GM04504 (cell line): ENCODE results near the gene TBRG4.

Experiments
- DNase-seq: peaks from one replicate; pipeline ENCODE4 v3.0.0-alpha.2; 2012; ENCODE audit warnings: low read depth

Gene TBRG4

GRCh38 chr7:45143616-45144015, 32.1 kb upstream of the TBRG4 start:
- no peak for DNase-seq

- no peak for DNase-seq
Observed at GRCh38 chr7:45140827-45141226, 29.3 kb upstream of the TBRG4 start.

GRCh38 chr7:45138433-45139267, 27.2 kb upstream of the TBRG4 start:
- DNase-seq: no peak

GRCh38 chr7:45136106-45137060, 24.9 kb upstream of the TBRG4 start:
- peak; percentile 54 for DNase-seq

- DNase-seq: no peak
Observed at GRCh38 chr7:45133877-45134276, 22.4 kb upstream of the TBRG4 start.

GRCh38 chr7:45133352-45133751, 21.9 kb upstream of the TBRG4 start:
- DNase-seq: no peak

- DNase-seq: no peak
Observed at GRCh38 chr7:45132708-45133320, 21.3 kb upstream of the TBRG4 start.

GRCh38 chr7:45131891-45132290, 20.4 kb upstream of the TBRG4 start:
- DNase-seq: no peak

- no peak for DNase-seq
Observed at GRCh38 chr7:45130910-45131309, 19.4 kb upstream of the TBRG4 start.

GRCh38 chr7:45129906-45130305, 18.4 kb upstream of the TBRG4 start:
- DNase-seq: no peak

- no peak for DNase-seq
Observed at GRCh38 chr7:45129181-45129800, 17.8 kb upstream of the TBRG4 start.

- no peak for DNase-seq
Observed at GRCh38 chr7:45126920-45127319, 15.4 kb upstream of the TBRG4 start.

GRCh38 chr7:45126201-45126600, 14.7 kb upstream of the TBRG4 start:
- DNase-seq: no peak

- no peak for DNase-seq
Observed at GRCh38 chr7:45125193-45125904, 13.9 kb upstream of the TBRG4 start.

- no peak for DNase-seq
Observed at GRCh38 chr7:45123913-45124710, 12.6 kb upstream of the TBRG4 start.

GRCh38 chr7:45122975-45123860, 11.7 kb upstream of the TBRG4 start:
- no peak for DNase-seq

- no peak for DNase-seq
Observed at GRCh38 chr7:45119550-45119949, 8.1 kb upstream of the TBRG4 start.

- no peak for DNase-seq
Observed at GRCh38 chr7:45118889-45119331, 7.4 kb upstream of the TBRG4 start.

GRCh38 chr7:45118292-45118691, 6.8 kb upstream of the TBRG4 start:
- DNase-seq: no peak
